HepG2 (cell line): ENCODE results near the gene HDLBP. TPM values are rescaled to one million over a fixed set of nuclear protein-coding genes. Genes with fewer than 3 reads are reported as not detected.

Experiments
- ATAC-seq: fragments of 200-7000 bp; cut with Tn5 transposase; 3 replicates; pipeline ENCODE4 v1.9.1; 2020; ENCODE audit warnings: mild to moderate bottlenecking, moderate library complexity
- BruUV-seq: library from RNA; stranded (reverse); fragments of 400-500 nt; replicated peaks from 2 replicates; lab custom pipeline; 2021; lab: Mats Ljungman, UMichigan
- CTCF ChIA-PET: fragments of 300-600 bp; formaldehyde crosslinking; extraction: SDS; loops from one replicate; lab custom pipeline; 2021; ENCODE audit warnings: low total read pairs, inconsistent platforms, low intra/inter-chr PET ratio; lab: Yijun Ruan, JAX
- POLR2A ChIA-PET: fragments of 350-600 bp; sonication (Branson Sonifier 250); formaldehyde crosslinking; loops from one replicate; lab custom pipeline; 2020; ENCODE audit warnings: antibody characterized with exemption, inconsistent platforms; lab: Yijun Ruan, JAX
- DNase-seq: peaks from one replicate; pipeline ENCODE4 v3.0.0-alpha.2; 2015; ENCODE audit warnings: low spot score
- FAIRE-seq: peaks from 3 replicates; lab custom pipeline; 2011; peaks lifted over from hg19 to GRCh38; lab: Jason Lieb, UNC
- H2AFZ ChIP-seq: one replicate; pipeline ENCODE4 v1.6.1; 2011; ENCODE audit warnings: low read length, inconsistent platforms
- H3K27ac ChIP-seq: fragments of 300-600 bp; 3 replicates; pipeline ENCODE4 v1.8.0; 2011; ENCODE audit warnings: mixed run types, mild to moderate bottlenecking, mixed read lengths, low read length, inconsistent platforms; ENCODE audit not compliant: insufficient read depth; ENCODE audit errors: extremely low read length
- H3K27me3 ChIP-seq, 2 experiments: fragments of 200-600 bp in 1 of 2; 2 replicates in 1 of 2; 3 replicates in 1 of 2; pipeline versions ENCODE4 v1.6.0 to v1.8.0; 2011; ENCODE audit warnings: low read length in 2 of 2, mild to moderate bottlenecking in 2 of 2, moderate library complexity in 2 of 2, inconsistent platforms in 1 of 2; ENCODE audit not compliant: insufficient read depth in 2 of 2, control insufficient read depth in 1 of 2
- H3K36me3 ChIP-seq, 2 experiments: fragments of 200-600 bp in 1 of 2; replicated peaks in 1 of 2; 2 replicates in 1 of 2; 3 replicates in 1 of 2; pipeline versions ENCODE4 v1.5.1 to v1.8.0; 2011; ENCODE audit warnings: low read length in 2 of 2, inconsistent platforms in 1 of 2; ENCODE audit not compliant: insufficient read depth in 2 of 2, control insufficient read depth in 1 of 2
- H3K4me1 ChIP-seq: 2 replicates; pipeline ENCODE4 v1.5.1; 2012; ENCODE audit warnings: low read length, inconsistent platforms; ENCODE audit not compliant: insufficient read depth
- H3K4me2 ChIP-seq: 2 replicates; pipeline ENCODE4 v1.6.0; 2011; ENCODE audit warnings: low read depth, low read length, inconsistent platforms
- H3K4me3 ChIP-seq, 3 experiments: fragments of 200-600 bp in 1 of 3; sonication (generic), shearing (Covaris generic) in 1 of 3; replicated peaks in 1 of 3; 2 replicates each; pipeline ENCODE4 v1.5.1; 2011 to 2016; ENCODE audit warnings: low read length in 3 of 3, inconsistent platforms in 2 of 3, low read depth in 2 of 3, mild to moderate bottlenecking in 2 of 3, control low read depth in 1 of 3, mixed read lengths in 1 of 3; ENCODE audit not compliant: insufficient read depth in 1 of 3
- H3K79me2 ChIP-seq: one replicate; pipeline ENCODE4 v1.6.1; 2011; ENCODE audit warnings: low read length, inconsistent platforms; ENCODE audit not compliant: insufficient read depth
- H3K9ac ChIP-seq: 2 replicates; pipeline ENCODE4 v1.6.0; 2011; ENCODE audit warnings: mild to moderate bottlenecking, low read depth, low read length, inconsistent platforms; ENCODE audit not compliant: insufficient read depth
- H3K9me3 ChIP-seq: 2 replicates; pipeline ENCODE4 v1.5.1; 2012; ENCODE audit warnings: mild to moderate bottlenecking, low read length
- H4K20me1 ChIP-seq: 2 replicates; pipeline ENCODE4 v1.6.0; 2011; ENCODE audit warnings: inconsistent platforms, mild to moderate bottlenecking, low read length, moderate library complexity; ENCODE audit not compliant: insufficient read depth
- ATF6 ChIP-seq: sonication (generic); formaldehyde crosslinking; conservative IDR thresholded peaks from 2 replicates; pipeline ENCODE4 v1.4.0; 2020; ENCODE audit warnings: missing genetic modification reagents
- CREB3 ChIP-seq: sonication (generic); formaldehyde crosslinking; IDR thresholded peaks from 2 replicates; pipeline ENCODE4 v1.5.0; 2020; ENCODE audit warnings: missing genetic modification reagents
- FOXO4 ChIP-seq: sonication (generic); formaldehyde crosslinking; conservative IDR thresholded peaks from 2 replicates; pipeline ENCODE4 v1.8.1; 2023; ENCODE audit warnings: missing genetic modification reagents
- MYC ChIP-seq: sonication (generic); formaldehyde crosslinking; IDR thresholded peaks from 2 replicates; pipeline ENCODE4 v1.9.0; 2021; ENCODE audit warnings: missing genetic modification reagents, borderline replicate concordance
- NFIB ChIP-seq: sonication (generic); formaldehyde crosslinking; IDR thresholded peaks from 2 replicates; pipeline ENCODE4 v1.9.0; 2021; ENCODE audit warnings: missing genetic modification reagents, mild to moderate bottlenecking, borderline replicate concordance
- PAF1 ChIP-seq: IDR thresholded peaks from 2 replicates; pipeline ENCODE4 v1.6.1; 2016; ENCODE audit warnings: missing genetic modification reagents, missing compliant biosample characterization
- RBFOX2 ChIP-seq: fragments of 200-400 bp; formaldehyde crosslinking; IDR thresholded peaks from 2 replicates; pipeline ENCODE4 v1.6.1; 2017; ENCODE audit warnings: low read depth, mild to moderate bottlenecking, low read length
- ZBTB37 ChIP-seq: sonication (generic); formaldehyde crosslinking; IDR thresholded peaks from 2 replicates; pipeline ENCODE4 v1.4.0; 2020; ENCODE audit warnings: mild to moderate bottlenecking, missing genetic modification reagents
- ZNF280B ChIP-seq: sonication (generic); formaldehyde crosslinking; IDR thresholded peaks from 2 replicates; pipeline ENCODE4 v1.5.0; 2020; ENCODE audit warnings: missing genetic modification reagents, mild to moderate bottlenecking, borderline replicate concordance
- ZNF317 ChIP-seq: sonication (generic); formaldehyde crosslinking; IDR thresholded peaks from 2 replicates; pipeline ENCODE4 v1.5.0; 2020; ENCODE audit warnings: mild to moderate bottlenecking, missing genetic modification reagents
- ZNF326 ChIP-seq: sonication (generic); formaldehyde crosslinking; IDR thresholded peaks from 2 replicates; pipeline ENCODE4 v1.4.0; 2020; ENCODE audit warnings: missing genetic modification reagents, borderline replicate concordance
- ZNF674 ChIP-seq: sonication (generic); formaldehyde crosslinking; IDR thresholded peaks from 2 replicates; pipeline ENCODE4 v1.5.0; 2020; ENCODE audit warnings: low read depth, mild to moderate bottlenecking, missing genetic modification reagents
- ZNF770 ChIP-seq: sonication (generic); formaldehyde crosslinking; IDR thresholded peaks from 2 replicates; pipeline ENCODE4 v1.5.0; 2020; ENCODE audit warnings: mild to moderate bottlenecking, missing genetic modification reagents
- WGBS: methylation state at CpG from one replicate; pipeline ENCODE4 v1.1.6; 2017; ENCODE audit warnings: low lambda C conversion rate; 5-methylcytosine and 5-hydroxymethylcytosine counted together
- in situ Hi-C: cut with HindIII; loops from 2 replicates; pipeline ENCODE4 v1.10.0; 2017; ENCODE audit warnings: low pct_unique_long_range_greater_than_20kb; ENCODE audit not compliant: extremely low pct_ligation_motif_present
- intact Hi-C: fragments of 100-400 bp; cut with micrococcal nuclease; formaldehyde crosslinking; loops from one replicate; pipeline ENCODE4 v1.10.0; 2022; ENCODE audit not compliant: unreplicated experiment
- polyA plus RNA-seq, 8 experiments: library from polyadenylated mRNA; depleted of rRNA in 3 of 8; stranded (reverse) in 7 of 8; unstranded in 1 of 8; fragments of >200 nt; fragmentation: Illumina TruSeq in 4 of 8; extraction: Trizol in 4 of 8; gene quantifications; 2 replicates each; pipeline versions ENCODE4 v1.2.1 to v1.2.3, GENCODE V29; 2011 to 2016; ENCODE audit warnings: low read depth in 4 of 8, missing spikeins in 1 of 8, mixed read lengths in 1 of 8; ENCODE audit not compliant: insufficient read depth in 1 of 8
- total RNA-seq, 5 experiments: library from RNA; depleted of rRNA; stranded (reverse); fragments of >200 nt; fragmentation: Illumina TruSeq; extraction: Trizol; gene quantifications; 2 replicates each; pipeline ENCODE4 v1.2.3, GENCODE V29; 2016; ENCODE audit warnings: low read depth in 1 of 5

HDLBP gene
- total and polyA plus RNA-seq, 2 of the 13 experiments (the other 11 are each of a cell fraction or from before 2014, with no cell fraction given): 464 to 707 TPM

- TF ChIP-seq ZBTB37 (CRISPR knock-in tag) (no peak), MYC (CRISPR knock-in tag) (no peak), CREB3 (no peak), ZNF317 (CRISPR knock-in tag) (no peak), ZNF770 (CRISPR knock-in tag) (no peak)
These were observed 6.4 kb upstream of the HDLBP start (continued) for GRCh38 chr2:241321886-241322285.

GRCh38 chr2:241321033-241321432, 5.6 kb upstream of the HDLBP start:
- ChIA-PET CTCF (no interaction called here), POLR2A (interaction anchor here (2.3 kb wide), 1 partner anchor 30 kb away, joined by 6 read pairs; no protein-coding TSS in a partner anchor)
- peak overlapping the region in 1 of 3 experiments; percentile 23; a peak in 2 of 6 replicates for H3K4me3 ChIP-seq
- DNase-seq: no peak
- H3K27me3 ChIP-seq: no peaks in the 10 kb centered on the region; a peak in 1 of 5 replicates
- H3K79me2 ChIP-seq: peaks cover 100% of the 10 kb centered on the region
- H3K36me3 ChIP-seq: peaks cover 0 to 26% of the 10 kb centered on the region in 2 experiments; a peak in 4 of 5 replicates
- H3K4me2 ChIP-seq: peak overlapping the region; percentile 98
- H3K27ac ChIP-seq: no peak overlapping the region
- ATAC-seq: no peak
- in situ Hi-C loops: no loop called here
- H3K9me3 ChIP-seq: no peaks in the 10 kb centered on the region
- peaks cover 90% of the 10 kb centered on the region for H4K20me1 ChIP-seq
- BruUV-seq: no TSS peak
- 45% methylated on average over 1 of the region's 1 CpG for WGBS
- H2AFZ ChIP-seq: no peak overlapping the region
- peak overlapping the region; percentile 13; the same call in 1 of the 2 replicates for H3K9ac ChIP-seq
- no peak for FAIRE-seq
- peaks cover 75% of the 10 kb centered on the region for H3K4me1 ChIP-seq
- TF ChIP-seq RBFOX2: 0 out of 2 replicates have a peak, but pooled peaks have one; percentile 23
- no peak for TF ChIP-seq ZNF326 (CRISPR knock-in tag)
- no peak for TF ChIP-seq ATF6
- no peak for TF ChIP-seq NFIB (CRISPR knock-in tag)
- no peak for TF ChIP-seq ZNF674 (CRISPR knock-in tag)
- TF ChIP-seq ZNF280B (CRISPR knock-in tag): no peak
- TF ChIP-seq PAF1 (CRISPR knock-in tag): no peak
- TF ChIP-seq FOXO4 (CRISPR knock-in tag): no peak
- TF ChIP-seq, all 625 proteins: peak for 1
- intact Hi-C loops: no loop called here
